ENCODE data around the gene CLCNKA.
"Not testable (repeated sequence)": the region's sequence is repeated elsewhere in the genome, so short reads cannot be mapped to it uniquely, and the experiment has no call there.

DNA sequence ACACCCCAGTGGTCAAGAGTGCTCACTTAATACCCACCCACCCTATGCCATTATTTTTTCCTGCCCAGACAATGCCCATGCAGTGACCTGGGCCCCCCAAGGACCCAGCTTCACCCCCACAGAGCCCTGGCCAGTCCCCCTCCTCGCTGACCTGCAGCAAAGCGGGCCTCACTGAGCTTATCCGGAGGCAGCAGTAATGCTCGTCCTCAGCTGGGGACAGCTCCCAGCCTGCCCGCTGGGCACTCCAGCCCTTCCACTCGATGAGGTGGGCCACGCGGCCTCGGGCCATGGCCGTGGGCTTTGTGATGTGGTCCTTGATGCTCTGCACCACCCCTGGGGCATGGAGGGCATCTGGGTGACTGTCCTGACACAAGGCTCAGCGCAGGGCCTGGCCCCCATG lies 14.6 kb downstream of the CLCNKA start:
- TF ChIP-seq, protein P1, sequence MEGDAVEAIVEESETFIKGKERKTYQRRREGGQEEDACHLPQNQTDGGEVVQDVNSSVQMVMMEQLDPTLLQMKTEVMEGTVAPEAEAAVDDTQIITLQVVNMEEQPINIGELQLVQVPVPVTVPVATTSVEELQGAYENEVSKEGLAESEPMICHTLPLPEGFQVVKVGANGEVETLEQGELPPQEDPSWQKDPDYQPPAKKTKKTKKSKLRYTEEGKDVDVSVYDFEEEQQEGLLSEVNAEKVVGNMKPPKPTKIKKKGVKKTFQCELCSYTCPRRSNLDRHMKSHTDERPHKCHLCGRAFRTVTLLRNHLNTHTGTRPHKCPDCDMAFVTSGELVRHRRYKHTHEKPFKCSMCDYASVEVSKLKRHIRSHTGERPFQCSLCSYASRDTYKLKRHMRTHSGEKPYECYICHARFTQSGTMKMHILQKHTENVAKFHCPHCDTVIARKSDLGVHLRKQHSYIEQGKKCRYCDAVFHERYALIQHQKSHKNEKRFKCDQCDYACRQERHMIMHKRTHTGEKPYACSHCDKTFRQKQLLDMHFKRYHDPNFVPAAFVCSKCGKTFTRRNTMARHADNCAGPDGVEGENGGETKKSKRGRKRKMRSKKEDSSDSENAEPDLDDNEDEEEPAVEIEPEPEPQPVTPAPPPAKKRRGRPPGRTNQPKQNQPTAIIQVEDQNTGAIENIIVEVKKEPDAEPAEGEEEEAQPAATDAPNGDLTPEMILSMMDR (conservative IDR thresholded peaks at IDR 0.05; ENCODE audit: low read depth, low read length) = not testable (repeated sequence)
- not testable (repeated sequence) for TF ChIP-seq EZH2 (IDR thresholded peaks at IDR 0.05; ENCODE audit: low read length, unreplicated experiment); EZH2phosphoT487 (IDR thresholded peaks at IDR 0.05; ENCODE audit: borderline replicate concordance, low read length)

All from PC-3 (cell line).